NCI-H2196 treated with DMSO at 0.1 percent for 48 hours (cell line): ENCODE measurements around the gene DAND5.

ENCODE experiments used
- DNase-seq: peaks from one replicate; lab custom pipeline; 2025; ENCODE audit not compliant: unreplicated experiment; lab: John Stamatoyannopoulos, UW

DAND5 gene

DNA sequence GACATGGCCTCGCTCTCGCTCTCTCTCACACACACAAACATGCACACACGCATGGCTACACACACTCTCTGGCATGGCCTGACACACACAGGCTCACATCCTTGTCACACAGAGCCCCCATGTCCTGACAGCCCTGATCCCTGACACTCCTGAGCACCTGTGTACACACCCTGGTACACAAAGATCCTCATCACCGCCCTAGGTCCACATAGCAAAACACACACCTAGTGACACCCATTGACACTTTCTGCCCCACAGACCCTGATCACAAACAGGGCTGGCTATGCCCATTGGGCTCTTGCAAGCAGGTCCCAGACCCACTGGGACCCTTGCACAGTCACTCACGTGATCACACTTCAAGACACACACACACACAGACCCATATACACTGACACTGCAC lies 21.9 kb downstream of the DAND5 start:
- DNase-seq, result no peak

DNA sequence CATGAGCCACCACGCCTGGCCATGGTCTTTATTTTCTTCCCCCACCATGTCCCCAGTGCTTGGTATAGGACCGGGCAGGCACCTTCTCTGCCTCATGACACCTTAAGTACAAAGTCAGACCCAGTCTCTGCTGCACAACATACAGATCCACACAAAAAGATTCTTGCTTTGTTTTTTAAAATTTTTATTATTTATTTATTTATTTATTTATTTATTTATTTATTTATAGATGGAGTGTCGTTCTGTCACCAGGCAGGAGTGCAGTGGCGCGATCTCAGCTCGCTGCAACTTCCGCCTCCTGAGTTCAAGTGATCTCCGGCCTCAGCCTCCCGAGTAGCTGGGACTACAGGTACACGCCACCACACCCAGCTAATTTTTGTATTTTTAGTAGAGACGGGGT lies 23.4 kb downstream of the DAND5 start:
- no peak for DNase-seq

DNA sequence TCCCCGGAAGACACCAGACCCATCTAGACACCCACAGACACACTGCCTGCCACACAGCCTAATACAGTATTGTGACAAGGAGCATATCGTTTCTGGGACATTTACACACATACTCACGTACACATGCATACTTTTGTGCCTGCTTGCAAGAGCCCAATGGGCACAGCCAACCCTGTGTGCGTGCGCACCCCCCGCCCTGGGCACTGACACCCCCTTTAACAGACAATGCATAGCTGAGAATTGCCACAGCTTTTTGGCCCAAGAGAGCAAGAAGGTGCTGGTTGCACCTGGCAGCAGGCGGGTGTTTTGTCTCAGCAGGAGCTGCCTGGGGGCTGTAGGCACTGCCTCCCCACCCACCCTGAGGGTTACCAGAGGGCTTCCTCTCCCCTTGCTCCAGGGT lies 24.2 kb downstream of the DAND5 start:
- DNase-seq, result no peak

DNA sequence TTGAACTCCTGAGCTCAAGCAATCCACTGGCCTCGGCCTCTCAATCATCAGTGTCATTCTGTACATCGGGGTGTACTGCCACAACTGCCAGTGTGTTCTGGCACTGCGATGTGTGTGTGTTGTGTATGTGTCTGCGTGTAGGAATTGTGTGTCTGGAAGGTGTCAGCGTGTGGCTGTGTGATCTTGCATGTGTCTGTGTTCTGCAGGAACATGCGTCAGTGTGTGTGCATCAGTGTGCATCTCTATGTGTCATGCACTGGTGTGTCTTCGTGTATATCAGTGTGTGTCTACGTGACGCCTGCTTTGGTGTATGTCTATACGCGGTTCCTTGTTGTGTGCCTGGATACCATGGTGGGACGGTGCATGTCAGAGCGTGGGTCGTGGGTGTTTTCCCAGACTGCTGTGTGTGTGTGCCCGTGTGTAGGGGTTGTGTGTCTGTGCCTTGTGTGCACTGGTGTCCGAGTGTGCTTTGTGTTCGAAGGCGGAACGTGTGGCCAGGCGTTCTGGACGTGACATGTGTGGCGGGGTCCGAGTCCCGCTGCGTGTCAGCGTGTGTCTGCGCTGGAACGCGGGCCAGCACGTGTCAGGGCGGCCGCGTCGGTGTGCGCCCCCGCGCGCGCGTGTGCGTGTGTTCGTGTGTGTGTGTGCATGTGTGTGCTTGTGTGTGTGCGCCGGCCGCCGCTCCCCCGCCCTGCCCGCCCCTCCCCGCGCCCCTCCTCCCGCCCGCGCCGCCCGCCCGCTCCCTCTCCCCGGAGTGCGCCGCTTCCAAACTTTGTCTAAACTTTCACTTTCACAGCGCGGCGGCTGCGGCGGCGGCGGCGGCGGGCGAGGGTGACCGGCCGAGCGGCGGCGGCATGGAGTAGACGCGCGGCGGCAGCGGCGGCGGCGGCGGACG lies 25.6 kb downstream of the DAND5 start, which contains the start of gene NFIX:
Gene NFIX (plus strand): TSS at position 775 of the 895 bp plus-strand sequence. CDS start 363 bp downstream, outside the sequence.
- DNase-seq, result no peak

DNA sequence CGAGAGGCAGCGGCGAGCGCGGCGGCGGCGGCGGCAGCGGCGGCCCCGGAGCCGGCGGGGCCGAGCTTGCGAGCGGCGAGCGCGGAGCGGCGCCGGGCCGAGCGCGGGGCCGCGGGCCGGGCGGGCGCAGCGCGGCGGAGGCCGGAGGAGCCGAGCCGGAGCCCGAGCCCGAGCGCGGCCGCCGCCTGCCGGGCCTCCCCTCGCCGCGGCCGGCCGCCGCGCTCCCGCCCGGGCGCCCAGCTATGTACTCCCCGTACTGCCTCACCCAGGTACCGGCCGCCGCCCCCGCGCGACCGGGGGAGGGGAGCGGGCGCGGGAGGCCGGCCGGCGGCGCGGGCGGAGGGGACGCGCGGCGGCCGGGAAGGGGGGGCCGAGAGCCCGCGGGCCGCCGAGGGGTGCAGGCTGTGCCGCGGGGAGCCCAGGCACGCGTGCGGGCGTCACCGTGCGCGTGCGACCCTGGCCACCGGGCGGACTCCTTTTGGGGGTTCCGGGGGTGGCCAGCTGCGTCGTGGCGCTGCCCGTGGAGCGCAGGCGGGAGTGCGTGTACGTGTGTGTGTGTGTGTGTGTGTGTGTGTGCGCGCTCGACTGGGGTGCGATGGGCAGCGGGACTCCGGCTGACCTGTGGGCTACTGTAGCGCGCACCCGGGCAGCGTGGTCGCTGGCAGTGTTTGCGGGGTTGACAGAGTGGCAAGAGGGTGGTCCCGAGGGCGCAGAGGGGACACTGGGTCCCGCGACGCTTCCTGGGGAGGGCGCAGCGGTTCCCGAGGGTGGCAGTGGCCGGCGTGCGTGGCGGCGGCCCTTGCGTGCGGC lies 26.4 kb downstream of the DAND5 start:
- DNase-seq, result no peak

DNA sequence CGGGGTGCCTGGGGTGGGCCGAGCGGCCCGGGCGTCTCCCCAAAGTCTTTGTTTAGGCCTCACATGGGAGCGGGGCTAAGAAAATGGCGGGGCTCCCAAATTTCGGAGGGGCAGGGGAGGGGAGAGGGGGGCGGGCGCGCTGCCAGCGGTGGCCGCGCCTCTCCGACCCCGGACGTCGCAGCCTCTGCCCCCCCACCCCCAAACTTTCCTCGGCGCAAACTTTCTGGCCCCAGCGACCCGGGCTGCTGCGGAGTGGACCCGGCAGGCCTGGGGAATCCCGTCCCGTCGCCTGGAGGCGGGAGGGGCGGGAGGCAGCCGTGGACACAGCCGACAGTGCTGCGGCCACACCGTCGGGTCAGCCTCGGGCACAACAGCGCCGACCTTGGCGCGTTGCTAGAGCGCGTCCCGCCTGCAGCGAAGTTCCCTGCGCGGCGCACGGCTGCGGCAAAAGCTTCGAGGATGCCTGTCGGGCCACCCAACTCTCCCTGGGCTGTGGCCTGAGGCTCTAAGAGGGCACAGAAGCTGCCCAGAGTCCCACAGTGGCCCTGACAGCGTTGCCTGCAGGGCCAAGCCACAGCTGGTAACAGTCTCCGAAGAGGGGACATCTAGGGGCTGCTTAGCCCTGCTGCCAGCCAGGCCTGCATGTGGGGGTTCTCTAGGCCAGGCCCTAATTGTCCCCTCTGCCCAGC lies 27.2 kb downstream of the DAND5 start:
- DNase-seq, result no peak

DNA sequence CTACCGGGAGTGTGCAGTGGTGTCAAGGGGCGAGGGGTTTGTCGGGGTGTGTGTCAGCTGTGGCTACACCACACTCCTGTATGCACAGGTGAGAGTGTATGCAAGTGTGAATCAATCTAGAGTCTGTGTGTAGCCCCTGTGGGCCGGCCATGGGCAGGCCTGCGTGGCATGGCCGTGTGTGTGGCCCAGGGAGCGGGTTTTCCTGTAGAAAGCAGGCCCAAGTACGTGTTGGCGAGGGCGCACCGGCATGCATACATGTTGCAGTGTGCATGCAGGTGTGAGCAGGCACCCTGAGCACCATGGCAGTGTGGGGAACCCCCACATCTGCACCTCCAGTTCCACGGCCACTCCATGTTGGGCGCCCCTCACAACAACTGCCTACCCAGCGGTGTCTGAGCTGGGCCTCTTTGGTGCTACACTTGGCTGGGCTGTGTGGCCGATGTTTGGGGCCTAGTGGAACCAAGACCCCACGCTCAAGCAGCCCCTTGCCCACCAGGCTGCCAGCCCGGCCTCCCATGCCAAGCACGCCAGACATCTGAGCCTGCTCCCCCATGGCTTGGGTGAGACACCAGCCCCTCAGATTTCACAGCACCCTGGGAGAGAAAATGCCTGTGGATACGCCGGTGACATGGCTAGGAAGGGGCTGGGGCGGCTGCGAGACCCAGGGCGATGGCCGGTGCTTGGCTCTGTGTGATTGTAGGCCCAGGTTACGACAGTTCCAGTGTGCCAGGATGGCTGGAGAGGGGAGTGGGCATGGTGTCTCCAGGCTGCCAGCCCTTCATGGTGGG lies 28.0 kb downstream of the DAND5 start:
- no peak for DNase-seq

DNA sequence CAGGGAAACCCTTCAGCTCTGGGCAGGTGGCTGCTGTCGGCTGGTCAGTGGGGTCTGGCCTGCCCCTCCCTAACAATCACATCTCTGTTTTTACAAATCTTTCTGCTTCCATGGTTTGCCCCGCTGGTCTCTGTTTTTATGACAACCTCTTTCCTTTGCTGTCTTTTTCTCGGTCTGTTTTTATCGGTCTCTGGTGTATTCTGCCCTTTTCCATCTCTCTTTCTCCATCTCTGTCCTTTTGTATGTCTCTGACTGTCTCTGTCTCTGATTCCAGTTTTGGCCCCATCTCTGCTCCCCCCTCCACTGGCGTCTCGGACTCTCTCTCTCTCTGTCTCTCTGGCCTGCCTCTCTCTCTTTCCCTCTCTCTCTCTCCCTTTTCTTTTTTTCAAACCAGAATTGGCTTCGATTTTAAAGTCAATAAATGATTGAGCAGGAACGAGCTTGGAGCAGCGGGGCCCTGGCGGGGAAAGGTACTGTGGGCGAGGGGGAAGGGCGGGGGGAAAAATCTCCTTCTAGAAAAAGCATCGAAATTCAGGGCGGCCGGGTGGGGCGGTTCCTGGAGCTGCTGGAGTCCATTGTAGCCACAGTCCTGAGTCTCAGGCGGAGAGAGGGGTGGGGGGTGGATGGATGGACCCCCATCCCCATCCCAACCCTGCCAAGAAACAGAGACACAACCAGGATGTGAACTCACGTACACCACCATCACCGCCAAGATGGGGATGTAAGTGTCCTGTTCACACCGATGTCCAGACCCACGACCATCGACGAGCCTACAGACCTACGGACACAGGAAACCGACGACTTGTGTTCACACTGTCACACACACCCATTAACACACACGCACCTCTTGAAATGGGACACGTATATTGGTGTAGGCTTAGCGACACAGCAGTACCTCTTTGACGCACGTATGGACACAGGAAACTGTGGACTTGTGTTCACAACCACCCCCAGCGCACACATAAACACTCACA lies 28.9 kb downstream of the DAND5 start:
- no peak for DNase-seq

DNA sequence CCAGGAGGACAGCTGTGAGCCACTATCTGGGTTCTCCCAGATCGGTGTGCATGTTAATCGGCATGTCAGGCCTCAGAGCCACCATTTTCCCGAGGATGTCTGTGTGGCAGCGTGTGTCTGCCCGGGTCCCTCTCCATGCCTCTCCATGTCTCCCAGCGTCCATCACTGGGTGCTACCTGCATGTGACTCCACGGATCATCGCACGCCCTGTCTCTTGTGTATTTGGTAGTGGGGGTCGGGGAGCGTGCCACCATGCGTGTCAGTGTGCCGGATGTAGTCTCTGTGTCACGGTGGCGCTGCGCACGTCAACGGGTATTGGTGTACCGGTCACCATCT lies 31.8 kb downstream of the DAND5 start:
- DNase-seq, result no peak

DNA sequence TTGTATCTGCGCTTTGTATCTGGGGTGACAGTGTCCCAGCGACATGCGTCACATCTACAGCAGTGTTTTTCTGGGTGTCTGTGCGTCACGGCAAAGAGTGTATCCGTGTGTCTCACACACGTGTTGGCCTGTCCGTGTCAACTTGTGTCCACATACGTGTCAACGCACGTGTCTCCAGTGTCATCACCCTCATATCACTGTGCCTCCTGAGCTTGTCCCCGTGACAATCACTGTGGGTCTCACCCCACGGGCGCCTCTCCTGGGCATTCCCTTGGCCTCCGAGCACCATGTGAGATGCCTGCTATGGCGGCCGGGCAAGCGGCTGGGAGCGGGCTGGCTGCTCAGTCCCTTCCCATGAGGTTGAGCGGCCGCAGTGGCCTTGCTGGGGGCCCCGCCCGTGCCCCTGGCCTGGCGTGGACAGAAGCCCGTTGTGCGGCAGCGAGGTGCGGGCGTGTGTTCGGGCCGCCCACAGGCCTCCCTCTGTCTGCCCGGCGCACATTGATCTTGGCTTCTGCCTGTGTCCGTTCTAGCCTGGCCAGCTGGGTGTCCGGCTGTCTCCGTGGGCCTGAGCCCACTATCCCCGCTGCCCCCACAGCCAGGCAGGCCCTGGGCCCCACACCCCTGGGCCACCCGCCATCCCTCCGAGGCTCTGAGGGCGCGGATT lies 32.3 kb downstream of the DAND5 start:
- DNase-seq, result no peak

DNA sequence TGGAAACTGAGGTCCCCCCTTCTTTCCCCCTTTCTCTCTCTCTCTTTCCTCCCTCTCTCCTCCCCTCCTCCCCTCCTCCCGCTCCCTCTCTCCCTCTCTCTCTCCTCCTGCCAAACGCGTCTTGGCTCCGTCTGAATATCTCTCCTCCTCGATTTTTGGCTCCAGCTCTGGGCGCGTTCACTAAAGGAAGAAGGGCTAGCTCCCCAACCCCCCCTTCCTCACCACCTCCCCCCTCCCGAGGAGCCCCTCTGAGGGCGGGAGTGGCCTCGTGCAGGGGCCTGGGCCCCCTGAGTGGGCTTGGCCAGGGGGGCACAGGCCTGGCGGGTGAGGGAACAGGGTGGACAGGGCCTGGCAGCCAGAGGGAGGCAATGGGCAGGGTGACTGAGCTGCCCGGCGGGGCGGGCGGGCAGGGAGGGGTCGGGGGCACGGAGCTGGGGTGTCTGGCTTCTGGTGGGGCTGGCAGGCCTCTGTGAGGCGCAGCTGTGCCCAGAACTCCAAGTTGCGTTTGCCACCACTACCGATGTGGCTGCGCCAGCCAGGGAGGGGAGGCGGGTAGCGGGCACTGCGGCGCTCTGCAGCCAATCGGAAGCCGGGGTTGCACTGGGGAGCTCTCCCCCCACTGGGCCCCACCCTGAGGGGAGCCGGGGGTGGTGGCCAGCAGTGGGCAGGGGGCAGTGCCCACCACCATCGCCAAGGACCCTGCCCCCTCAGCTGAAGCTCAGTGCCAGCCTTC lies 33.0 kb downstream of the DAND5 start:
- DNase-seq, result no peak

DNA sequence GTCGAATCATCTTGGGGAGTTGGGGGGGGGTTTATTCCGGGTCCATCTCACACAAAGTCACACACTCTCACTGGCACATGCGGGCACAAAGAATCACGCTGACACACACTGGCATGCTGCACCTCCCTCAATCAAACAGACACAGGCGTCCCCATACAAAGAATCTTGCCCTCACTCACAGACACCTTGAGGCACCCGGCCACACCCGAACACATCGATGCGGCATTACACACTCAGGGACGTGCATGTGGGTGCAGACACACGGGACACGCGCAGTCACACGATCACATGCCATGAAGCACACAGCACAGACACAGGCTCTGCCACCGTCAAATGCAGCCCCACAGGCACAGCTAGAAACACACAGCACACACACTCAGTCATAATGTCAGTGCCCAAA lies 33.7 kb downstream of the DAND5 start:
- no peak for DNase-seq

DNA sequence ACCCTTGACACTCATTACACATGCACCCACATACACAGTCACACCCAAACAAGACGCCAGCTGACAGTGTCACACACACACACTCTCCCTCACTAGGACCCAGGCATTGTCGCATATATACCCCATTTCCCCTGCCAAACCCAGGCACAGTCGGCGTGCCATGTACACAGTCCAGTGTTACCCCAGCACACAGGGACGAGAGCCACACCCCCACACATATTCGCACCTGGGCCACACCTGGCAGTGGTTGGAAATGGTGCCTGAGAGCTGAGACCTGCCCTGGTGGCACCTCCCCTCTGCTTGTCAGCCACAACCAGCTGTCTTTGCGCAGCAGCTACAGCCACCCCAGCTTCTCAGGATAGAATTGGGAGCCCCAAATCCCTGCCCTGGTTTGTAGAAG lies 34.9 kb downstream of the DAND5 start:
- DNase-seq, result no peak

DNA sequence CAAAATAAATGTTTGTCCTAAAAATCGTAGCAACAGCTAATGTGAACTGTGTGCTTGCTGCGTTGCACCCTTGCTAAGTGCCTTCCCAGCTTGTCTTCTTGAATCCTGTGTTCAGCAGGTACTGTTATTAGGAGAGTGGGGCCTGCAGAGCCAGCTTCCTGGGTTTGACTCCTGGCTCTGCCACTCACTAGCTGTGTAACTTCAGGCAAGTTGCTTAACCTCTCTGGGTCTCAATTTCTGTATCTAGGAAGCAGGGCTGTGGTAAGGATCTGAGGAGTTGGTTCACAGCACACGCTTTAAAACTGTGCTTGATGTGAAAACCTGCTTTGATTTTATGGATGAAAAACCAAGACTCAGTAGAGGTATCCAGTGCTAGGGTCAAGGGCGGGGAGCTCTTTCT lies 35.9 kb downstream of the DAND5 start:
- no peak for DNase-seq

DNA sequence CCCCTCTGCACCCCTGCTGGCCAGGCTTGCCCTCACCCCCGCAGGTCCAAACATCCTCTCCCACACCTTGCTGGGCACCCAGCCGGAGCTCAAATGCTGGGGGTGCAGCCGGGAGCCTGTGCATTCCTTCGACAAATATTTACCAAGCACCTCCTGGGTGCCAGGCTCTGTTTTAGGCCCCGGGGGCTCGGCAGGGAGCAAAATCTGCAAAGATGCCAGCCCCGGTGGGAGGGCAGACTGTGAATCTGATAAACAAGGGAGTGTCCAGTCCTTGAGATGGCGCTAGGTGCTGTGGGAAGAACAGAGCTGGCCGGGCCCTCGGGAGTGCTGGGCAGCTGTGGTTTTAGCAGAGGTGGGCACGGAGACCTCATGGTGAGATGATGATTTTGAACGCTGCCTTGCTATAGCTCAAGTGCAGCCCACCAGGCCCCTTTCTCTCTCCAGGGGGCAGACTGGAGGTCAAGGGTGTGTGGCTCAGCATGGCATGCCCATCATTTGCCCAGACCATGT lies 36.5 kb downstream of the DAND5 start:
- DNase-seq, result no peak

DNA sequence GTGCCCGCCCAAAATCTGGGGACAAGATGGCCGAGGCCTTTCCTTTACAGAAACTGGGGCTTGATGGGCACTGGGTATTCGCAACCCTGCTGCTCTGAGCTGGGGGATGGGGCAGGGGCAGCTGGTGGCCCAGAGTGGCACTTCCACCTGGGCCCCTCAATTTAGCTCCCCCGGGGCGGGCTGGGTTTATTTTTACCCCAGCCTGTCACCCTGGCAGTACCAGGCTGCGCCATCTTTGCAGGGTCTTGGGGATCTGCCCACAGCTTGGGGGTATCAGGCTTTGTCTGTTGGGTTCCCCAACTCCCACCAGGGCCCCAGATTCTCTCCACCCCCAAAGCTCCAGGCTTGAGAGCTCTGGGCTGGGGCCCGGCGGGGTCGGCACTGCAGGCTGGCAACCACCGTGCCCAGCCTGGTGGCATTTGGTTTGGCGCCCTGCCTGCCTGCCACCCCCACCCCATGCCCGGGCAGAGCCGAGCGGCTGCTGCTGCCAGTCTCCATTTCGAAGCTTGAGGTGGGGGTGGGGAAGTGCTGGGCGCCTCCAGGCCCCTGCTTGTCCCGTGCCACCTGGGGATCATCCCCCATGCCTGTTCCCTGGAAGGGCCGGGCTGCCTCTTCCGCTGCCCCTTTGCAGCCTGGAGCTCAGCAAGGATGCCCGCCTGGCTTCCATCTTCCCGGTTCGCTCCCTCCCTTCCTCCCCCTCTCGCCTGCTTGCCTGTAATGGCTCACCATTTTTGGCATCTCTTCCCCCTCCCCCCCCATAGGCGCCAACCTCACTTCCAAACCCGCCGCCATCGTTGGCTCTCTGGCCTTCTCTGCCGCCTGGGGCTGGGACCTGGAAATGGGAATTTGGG lies 37.3 kb downstream of the DAND5 start:
- no peak for DNase-seq

DNA sequence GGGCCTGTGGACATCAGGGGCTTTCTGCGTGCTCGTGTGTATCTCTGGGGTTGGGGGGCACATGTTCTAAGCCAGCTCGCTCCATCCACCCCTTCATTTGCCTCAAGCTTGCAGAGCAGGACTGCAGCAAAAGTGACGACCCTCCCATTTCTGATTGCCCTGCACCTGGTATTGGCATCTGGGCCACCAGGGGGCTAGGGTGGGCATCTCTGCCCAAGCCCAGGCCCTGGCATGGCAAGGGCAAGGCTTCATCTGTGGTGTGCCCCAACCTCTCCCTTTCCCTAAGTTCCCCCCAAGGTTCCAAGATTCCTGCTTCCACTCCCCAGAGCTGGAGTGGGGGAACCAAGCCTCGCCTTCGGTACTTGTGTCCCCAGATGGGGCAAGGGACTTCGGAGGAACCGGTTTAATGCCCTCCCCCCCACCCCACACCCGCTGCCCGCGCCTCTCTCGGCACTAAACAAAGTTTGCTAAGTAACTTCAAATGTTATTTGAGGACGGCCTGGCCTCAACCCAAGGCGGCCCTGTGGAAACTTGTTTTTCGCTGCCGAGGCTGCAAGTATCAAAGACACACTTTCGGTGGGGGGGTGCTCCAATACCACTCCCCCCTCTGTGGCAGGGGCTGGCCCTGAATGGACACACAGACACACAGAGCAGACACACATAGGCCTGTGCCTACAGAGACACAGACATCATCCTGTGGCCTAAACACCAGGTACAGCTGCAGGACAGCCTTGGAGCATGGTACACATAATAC lies 38.1 kb downstream of the DAND5 start:
- no peak for DNase-seq
